ENCODE data around the gene SLCO2B1. TPM values are rescaled to one million over a fixed set of nuclear protein-coding genes. Genes with fewer than 3 reads are reported as not detected.

The SLCO2B1 gene
- total RNA-seq, 2 experiments from 2014 or later: not detected

DNA sequence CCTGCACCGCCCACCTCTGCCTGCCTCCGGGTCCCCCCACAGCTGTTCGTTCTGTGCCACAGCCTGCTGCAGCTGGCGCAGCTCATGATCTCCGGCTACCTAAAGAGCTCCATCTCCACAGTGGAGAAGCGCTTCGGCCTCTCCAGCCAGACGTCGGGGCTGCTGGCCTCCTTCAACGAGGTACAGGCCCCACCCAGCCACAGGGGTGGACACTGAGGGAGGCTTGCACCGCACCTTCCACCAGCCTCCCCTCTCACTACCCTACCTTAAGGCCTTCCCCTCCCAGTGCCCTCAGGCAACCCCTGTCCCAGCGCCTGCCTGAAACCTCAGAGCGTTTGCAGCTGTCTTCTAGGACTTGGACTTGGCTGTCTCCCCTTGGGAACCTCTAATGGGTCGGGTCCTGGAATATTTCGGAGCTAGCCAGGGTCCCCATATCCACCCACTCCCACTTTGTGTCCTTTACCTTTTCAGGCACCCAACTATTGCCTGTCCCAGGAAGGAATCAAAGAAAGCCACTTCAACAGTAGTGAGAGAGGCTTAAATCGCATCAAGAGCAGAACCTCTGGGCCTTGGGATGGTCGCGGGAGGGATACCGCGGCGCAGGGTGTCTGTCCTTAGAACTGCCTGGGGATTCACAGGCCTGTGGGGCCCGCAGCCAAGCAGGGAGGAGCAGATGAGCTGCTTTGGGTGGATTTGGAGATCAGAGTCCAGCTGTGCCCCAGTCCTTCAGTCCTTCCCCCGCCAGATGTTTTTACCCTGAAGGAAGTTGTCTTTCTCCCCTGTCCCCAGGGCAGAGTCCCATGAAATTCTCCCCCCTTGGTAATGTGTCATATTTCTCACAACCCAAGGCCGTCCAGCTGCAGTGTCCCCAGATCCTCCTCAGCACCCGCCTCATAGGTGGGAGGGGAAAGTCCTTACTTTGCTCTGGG, 13.3 kb downstream of the SLCO2B1 start:
- H3K4me3 Mint-ChIP-seq: no peak overlapping the region
- peaks cover 6% of the 10 kb centered on the region for H3K9me3 Mint-ChIP-seq
- H3K27me3 Mint-ChIP-seq: peaks cover 5% of the 10 kb centered on the region
- H3K27ac Mint-ChIP-seq: no peak overlapping the region
- H3K36me3 Mint-ChIP-seq: no peaks in the 10 kb centered on the region
- DNase-seq: no peak
- no peaks in the 10 kb centered on the region for H3K4me1 Mint-ChIP-seq

DNA sequence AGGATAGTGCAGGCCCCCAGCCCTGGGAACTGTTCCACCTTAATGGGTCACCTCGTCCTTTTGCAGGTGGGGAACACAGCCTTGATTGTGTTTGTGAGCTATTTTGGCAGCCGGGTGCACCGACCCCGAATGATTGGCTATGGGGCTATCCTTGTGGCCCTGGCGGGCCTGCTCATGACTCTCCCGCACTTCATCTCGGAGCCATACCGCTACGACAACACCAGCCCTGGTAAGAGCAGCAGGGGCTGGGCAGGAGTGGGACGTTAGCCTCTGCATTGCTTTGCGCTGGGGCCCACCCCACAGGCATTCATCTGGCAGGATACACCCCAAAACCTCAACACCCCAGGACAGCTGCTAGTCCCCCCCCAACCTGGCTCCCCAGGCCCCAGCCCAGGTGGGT, 14.8 kb downstream of the SLCO2B1 start:
- Mint-ChIP-seq H3K4me1 (no peaks in the 10 kb centered on the region), H3K27ac (no peak overlapping the region), H3K36me3 (no peaks in the 10 kb centered on the region), H3K9me3 (peaks cover 3% of the 10 kb centered on the region), H3K27me3 (peaks cover 5% of the 10 kb centered on the region), H3K4me3 (no peak overlapping the region)
- DNase-seq: no peak

DNA sequence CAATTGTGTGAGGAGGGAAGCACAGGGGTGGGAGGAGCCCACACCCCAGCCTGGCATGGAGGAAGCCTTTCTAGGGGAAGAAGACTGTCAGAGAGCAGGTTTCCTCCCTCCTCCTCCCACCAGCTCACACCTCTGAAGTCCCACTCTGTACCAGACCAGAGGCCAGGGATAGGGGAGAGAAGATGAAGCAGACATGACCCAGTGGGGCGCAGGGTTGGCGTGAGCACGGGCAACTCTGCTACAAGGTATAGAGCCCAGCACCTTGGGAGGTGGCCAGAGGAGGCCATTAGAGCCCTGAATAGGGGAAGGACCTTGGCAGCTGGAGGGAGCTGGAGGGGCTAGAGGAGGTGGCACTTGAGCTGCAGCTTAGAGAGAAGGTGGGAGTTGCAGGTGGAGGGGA, 15.9 kb downstream of the SLCO2B1 start:
- Mint-ChIP-seq H3K36me3 (no peaks in the 10 kb centered on the region), H3K4me3 (no peak overlapping the region), H3K4me1 (no peaks in the 10 kb centered on the region), H3K9me3 (no peaks in the 10 kb centered on the region), H3K27me3 (peaks cover 5% of the 10 kb centered on the region), H3K27ac (no peak overlapping the region)
- DNase-seq: no peak

DNA sequence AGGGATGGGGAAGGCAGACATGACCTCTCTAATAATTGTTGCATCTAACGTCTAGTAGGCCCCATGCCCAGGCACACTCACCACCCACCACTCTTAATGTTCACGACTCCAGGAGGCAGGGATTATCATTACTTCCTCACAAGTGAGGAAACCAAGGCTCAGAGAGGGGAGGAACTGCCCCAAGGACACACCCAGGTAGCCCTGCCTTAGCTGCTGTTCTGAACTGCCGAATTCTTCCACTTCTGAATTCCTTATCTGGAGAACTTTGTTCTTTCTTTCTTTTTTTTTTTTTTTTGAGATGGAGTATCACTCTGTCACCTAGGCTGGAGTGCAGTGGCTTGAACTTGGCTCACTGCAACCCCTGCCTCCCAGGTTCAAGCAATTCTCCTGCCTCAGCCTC, 16.7 kb downstream of the SLCO2B1 start:
- H3K27ac Mint-ChIP-seq: no peak overlapping the region
- peaks cover 5% of the 10 kb centered on the region for H3K27me3 Mint-ChIP-seq
- H3K4me3 Mint-ChIP-seq: no peak overlapping the region
- H3K9me3 Mint-ChIP-seq: no peaks in the 10 kb centered on the region
- DNase-seq: no peak
- H3K36me3 Mint-ChIP-seq: no peaks in the 10 kb centered on the region
- no peaks in the 10 kb centered on the region for H3K4me1 Mint-ChIP-seq

DNA sequence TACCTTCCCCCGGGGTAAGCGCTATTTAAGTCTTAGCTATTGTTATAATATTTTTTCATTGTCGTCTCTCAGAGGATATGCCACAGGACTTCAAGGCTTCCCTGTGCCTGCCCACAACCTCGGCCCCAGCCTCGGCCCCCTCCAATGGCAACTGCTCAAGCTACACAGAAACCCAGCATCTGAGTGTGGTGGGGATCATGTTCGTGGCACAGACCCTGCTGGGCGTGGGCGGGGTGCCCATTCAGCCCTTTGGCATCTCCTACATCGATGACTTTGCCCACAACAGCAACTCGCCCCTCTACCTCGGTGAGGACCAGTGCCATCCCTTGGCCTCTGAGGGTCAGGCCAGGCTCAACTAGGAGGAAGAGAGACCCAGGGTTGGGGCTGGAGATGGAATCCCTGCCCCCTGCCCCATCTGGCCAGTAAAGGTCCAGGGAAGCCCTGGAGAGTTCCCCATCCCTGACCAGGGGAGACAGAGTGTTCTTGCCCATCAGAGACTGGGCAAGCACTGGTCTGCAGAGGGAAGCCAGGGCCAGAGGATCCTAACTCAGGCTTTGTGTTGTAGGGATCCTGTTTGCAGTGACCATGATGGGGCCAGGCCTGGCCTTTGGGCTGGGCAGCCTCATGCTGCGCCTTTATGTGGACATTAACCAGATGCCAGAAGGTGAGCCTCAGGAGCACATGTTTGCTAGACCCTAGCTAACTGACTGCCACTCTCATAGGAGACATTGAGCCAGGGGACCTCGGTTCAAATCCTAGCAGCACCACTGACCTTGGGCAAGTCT, 18.4 kb downstream of the SLCO2B1 start:
- Mint-ChIP-seq H3K4me1 (peaks cover under 1% of the 10 kb centered on the region), H3K4me3 (no peak overlapping the region), H3K27me3 (no peaks in the 10 kb centered on the region), H3K36me3 (no peaks in the 10 kb centered on the region), H3K9me3 (no peaks in the 10 kb centered on the region), H3K27ac (no peak overlapping the region)
- DNase-seq: no peak

- Mint-ChIP-seq H3K9me3 (no peaks in the 10 kb centered on the region), H3K36me3 (no peaks in the 10 kb centered on the region), H3K4me3 (no peak overlapping the region), H3K27me3 (no peaks in the 10 kb centered on the region), H3K27ac (no peak overlapping the region), H3K4me1 (peaks cover 10% of the 10 kb centered on the region)
- DNase-seq: no peak
Observed at GRCh38 chr11:75170516-75171201, 19.8 kb downstream of the SLCO2B1 start.

DNA sequence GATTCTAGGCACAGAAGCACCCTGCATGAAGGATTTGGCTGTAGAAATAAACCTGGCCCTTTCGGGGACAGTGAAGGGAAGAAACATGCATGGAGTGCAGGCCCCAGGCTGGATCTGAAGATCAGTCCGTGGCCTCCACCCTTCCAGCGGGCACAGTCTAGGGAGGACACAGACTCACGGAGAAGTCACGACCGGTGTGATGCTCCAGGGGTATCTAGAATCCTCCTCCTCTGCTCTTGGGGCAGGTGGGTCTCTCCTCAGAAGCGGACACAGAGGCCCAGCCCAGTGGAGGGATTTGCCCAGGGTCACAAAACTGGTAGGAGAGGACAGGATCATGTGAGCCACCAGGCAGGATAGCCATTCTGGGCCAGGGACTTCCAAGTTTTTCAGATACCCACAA, 22.4 kb downstream of the SLCO2B1 start:
- DNase-seq: no peak
- peaks cover 10% of the 10 kb centered on the region for H3K4me1 Mint-ChIP-seq
- no peak overlapping the region for H3K4me3 Mint-ChIP-seq
- no peaks in the 10 kb centered on the region for H3K27me3 Mint-ChIP-seq
- H3K27ac Mint-ChIP-seq: no peak overlapping the region
- no peaks in the 10 kb centered on the region for H3K36me3 Mint-ChIP-seq
- H3K9me3 Mint-ChIP-seq: no peaks in the 10 kb centered on the region

DNA sequence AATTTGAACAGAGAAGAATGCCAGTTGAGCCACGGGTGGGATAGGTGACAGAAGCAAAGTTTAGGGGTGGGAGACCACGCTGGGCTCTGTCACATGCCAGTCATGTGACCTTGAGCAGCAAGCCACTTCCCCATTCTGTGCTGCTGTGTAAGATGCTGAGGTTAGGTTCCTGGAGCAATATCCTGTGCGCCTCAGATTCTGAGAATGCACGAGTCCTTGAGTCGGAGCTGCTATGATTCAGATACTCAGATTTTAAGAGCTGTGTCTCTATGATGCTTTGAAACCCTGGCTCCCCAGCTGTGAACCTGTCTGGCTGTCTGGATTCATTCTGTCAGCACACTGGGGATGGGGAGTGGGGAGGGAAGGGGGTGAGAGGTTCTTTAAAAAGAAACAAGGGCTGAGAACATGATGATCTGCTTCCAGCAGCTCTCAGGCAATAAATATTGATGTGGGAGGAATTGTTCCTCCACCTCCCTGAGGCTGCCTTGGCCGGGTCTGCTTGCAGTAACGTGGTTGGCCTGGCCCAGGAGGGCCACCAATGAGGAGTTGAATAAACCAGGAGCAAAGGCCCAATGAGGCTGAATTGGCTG, 24.0 kb downstream of the SLCO2B1 start:
- Mint-ChIP-seq H3K36me3 (no peaks in the 10 kb centered on the region), H3K4me1 (peaks cover 10% of the 10 kb centered on the region), H3K27me3 (no peaks in the 10 kb centered on the region), H3K27ac (peak overlapping the region; percentile 2), H3K9me3 (no peaks in the 10 kb centered on the region), H3K4me3 (no peak overlapping the region)
- peak; percentile 9 for DNase-seq

- Mint-ChIP-seq H3K4me1 (no peaks in the 10 kb centered on the region), H3K9me3 (no peaks in the 10 kb centered on the region), H3K27ac (no peak overlapping the region), H3K4me3 (no peak overlapping the region), H3K36me3 (no peaks in the 10 kb centered on the region), H3K27me3 (peaks cover 9% of the 10 kb centered on the region)
- no peak for DNase-seq
Observed at GRCh38 chr11:75182664-75183063, 31.8 kb downstream of the SLCO2B1 start.

DNA sequence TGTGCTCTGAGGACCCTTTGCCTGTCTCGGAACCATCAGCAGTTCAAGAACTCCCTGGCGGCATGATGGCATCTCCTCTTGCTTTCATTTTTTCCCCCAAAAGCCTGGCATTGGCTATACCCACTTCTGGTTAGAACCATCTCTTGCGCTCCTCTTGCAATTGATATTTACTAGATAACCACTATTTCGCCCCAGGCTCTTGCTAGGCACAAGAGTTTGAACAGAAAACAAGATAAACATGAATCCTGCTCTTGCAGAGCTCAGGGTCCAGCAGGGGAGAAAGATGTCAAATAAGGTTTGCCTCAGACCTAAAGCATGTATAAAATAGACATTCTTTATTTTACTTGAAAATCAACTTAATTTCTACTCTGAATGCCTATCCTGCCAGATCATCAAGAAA, 33.1 kb downstream of the SLCO2B1 start:
- Mint-ChIP-seq H3K9me3 (no peaks in the 10 kb centered on the region), H3K36me3 (no peaks in the 10 kb centered on the region), H3K27me3 (peaks cover 9% of the 10 kb centered on the region), H3K4me1 (no peaks in the 10 kb centered on the region), H3K4me3 (no peak overlapping the region), H3K27ac (no peak overlapping the region)
- no peak for DNase-seq

DNA sequence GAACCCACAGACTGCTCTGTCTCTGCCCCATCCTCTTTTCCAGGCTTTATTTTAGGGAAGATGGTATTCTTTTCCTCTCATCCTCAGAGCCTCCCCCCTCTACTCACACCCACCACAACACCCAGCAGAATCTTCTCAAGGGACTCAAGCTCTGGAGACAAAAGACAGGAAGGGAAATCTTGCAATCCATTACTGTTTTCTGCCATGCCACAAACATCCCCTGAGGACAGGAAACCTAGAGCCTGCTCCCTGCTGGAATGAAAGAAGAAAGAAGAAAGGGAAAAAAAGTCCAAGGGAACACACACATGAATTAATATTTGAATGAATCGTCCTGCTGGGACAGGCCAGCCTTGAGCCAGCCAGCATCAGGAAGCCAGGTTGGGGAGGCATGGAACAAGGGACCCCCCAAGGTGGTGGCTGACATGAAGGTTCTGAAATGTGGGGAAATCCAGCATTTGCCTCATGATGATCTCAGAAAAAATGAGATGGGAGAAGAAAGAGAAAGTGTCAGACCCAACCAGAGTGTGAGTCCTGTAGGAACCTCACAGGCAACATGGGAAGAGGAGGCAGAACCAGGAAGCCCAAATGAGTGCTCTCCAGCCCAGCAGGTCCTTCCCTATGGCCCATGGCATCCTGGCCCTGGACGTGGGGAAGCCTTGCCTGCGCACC, 34.0 kb downstream of the SLCO2B1 start:
- H3K4me1 Mint-ChIP-seq: no peaks in the 10 kb centered on the region
- no peaks in the 10 kb centered on the region for H3K36me3 Mint-ChIP-seq
- H3K27me3 Mint-ChIP-seq: peaks cover 9% of the 10 kb centered on the region
- DNase-seq: no peak
- H3K9me3 Mint-ChIP-seq: no peaks in the 10 kb centered on the region
- no peak overlapping the region for H3K27ac Mint-ChIP-seq
- no peak overlapping the region for H3K4me3 Mint-ChIP-seq

DNA sequence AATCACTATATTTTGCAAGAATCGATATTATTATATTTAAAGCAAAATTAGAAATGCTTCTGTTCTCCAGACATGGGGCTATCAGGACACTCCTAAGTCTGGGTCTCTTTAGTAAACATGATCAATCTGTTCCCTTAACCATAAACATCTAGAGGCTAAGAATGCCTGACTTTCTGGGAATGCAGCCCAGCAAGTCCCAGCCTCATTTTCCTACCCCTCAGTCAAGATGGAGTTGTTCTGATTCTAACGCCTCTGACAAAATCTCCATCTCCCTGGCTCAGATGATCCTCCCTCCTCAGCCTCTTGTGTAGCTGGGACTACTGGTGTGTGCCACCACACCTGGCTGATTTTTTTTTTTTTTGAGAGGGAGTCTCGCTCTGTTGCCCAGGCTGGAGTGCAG, 35.0 kb downstream of the SLCO2B1 start:
- H3K27me3 Mint-ChIP-seq: peaks cover 9% of the 10 kb centered on the region
- H3K36me3 Mint-ChIP-seq: no peaks in the 10 kb centered on the region
- no peak overlapping the region for H3K4me3 Mint-ChIP-seq
- H3K4me1 Mint-ChIP-seq: no peaks in the 10 kb centered on the region
- DNase-seq: no peak
- H3K9me3 Mint-ChIP-seq: no peaks in the 10 kb centered on the region
- no peak overlapping the region for H3K27ac Mint-ChIP-seq

DNA sequence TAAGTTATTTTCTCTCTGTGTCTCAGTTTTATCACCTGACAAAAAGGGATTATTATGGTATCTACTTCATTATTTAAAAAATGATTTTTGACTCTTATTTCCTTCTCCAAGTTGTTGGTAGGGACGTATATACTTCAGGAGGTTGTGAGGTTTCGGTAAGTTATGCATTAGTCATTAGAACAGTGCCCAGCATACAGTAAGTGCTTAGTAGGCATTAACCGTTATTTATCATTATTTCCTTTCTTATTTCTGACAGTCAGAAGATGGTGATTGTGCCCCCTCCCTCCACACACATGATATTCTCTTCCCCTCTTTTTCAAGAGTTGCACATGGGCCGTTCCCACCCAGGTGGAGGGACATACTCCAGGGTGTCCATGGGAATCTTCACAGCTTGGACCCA, 36.1 kb downstream of the SLCO2B1 start:
- Mint-ChIP-seq H3K27me3 (peaks cover 4% of the 10 kb centered on the region), H3K4me1 (no peaks in the 10 kb centered on the region), H3K27ac (no peak overlapping the region), H3K9me3 (no peaks in the 10 kb centered on the region), H3K36me3 (no peaks in the 10 kb centered on the region), H3K4me3 (no peak overlapping the region)
- DNase-seq: no peak

GRCh38 chr11:75188671-75189070, 37.8 kb downstream of the SLCO2B1 start:
- Mint-ChIP-seq H3K27ac (no peak overlapping the region), H3K9me3 (no peaks in the 10 kb centered on the region), H3K36me3 (no peaks in the 10 kb centered on the region), H3K4me3 (no peak overlapping the region), H3K4me1 (no peaks in the 10 kb centered on the region), H3K27me3 (no peaks in the 10 kb centered on the region)
- no peak for DNase-seq
